Fibroblast of skin of back (primary cell): ENCODE measurements around the gene TSPAN10. TPM values are rescaled to one million over a fixed set of nuclear protein-coding genes. Genes with fewer than 3 reads are reported as not detected.
"Not testable (repeated sequence)": the region's sequence is repeated elsewhere in the genome, so short reads cannot be mapped to it uniquely, and the experiment has no call there.

Source experiments
- DNase-seq: peaks from one replicate; pipeline ENCODE4 v3.0.0-alpha.2; 2013
- polyA plus RNA-seq, 2 experiments: library from polyadenylated mRNA; unstranded; fragments of 120-200 nt; gene quantifications; one replicate each; pipeline ENCODE4 v1.2.1, GENCODE V29; 2013; ENCODE audit not compliant: insufficient read length in 2 of 2

TSPAN10 gene
- 1.1 TPM for polyA plus RNA-seq (2013, experiment 1 of 2; ENCODE audit: insufficient read length)
- 1.6 TPM for polyA plus RNA-seq (2013, experiment 2 of 2; ENCODE audit: insufficient read length)

DNA sequence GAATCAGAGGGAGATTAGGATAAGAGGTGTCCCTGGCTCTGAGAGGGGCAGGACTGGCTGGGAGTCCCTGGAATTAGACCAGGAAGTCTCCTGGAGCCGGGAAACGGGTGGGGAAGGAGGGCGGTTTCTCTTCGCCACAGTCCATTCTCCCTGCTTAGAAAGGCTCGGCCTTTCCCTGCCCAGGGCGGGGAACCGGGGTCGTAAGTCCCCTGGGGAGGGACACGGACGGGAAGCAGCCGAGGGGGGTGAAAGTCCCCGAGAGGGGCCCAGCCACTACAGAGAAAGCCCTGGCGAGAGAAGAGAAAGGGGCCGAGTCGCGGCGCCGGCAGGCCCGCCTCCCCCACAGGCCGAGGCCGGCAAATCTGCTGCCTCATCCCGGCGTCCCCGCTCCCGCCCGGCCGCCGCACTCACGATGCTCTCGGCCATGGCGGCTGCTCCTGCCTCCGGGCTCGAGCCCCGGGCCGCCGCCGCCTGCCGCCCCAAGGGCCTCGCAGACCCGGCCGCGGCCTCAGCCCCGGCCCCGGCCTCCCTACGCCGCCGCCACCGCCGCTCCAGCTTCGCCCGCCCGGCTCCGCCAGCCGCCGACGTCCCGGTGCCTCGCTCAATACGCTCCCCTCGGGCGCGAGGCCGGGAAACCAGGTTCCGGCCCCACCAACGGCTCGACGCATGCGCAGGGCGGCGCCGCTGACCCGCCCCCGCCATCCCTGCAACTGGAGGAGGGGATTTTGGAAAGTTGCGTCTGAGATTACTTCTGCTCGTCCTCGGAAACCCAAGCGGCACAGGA is at the start of gene TSPAN10, which contains the start of gene NPLOC4:
TSS of gene TSPAN10 (plus strand) at position 692 of the 784 bp plus-strand sequence. CDS start 5,217 bp downstream, outside the sequence.
TSS of gene NPLOC4 (minus strand) at position 608 of the 784 bp plus-strand sequence. CDS start at position 426, 182 bp downstream.
- peak; percentile 80 for DNase-seq

DNA sequence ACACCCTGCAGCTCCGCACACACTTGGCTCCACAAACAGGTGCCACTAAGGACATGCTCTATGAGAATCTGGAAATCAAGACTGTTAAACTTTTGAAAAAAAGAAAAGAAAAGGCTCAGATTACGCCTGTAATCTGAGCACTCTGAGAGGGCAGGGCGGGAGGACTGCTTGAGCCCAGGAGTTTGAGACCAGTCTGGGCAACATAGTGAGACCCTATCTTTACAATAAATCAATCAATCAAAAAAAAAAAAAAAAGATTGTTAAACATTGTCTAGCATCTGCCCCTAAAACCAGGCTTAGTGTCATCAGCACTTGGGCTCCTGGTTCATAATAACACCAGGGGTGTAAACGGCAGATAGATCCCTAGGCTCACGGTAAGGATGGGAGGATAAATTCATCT is 47.4 kb upstream of the TSPAN10 start:
- DNase-seq: no peak

DNA sequence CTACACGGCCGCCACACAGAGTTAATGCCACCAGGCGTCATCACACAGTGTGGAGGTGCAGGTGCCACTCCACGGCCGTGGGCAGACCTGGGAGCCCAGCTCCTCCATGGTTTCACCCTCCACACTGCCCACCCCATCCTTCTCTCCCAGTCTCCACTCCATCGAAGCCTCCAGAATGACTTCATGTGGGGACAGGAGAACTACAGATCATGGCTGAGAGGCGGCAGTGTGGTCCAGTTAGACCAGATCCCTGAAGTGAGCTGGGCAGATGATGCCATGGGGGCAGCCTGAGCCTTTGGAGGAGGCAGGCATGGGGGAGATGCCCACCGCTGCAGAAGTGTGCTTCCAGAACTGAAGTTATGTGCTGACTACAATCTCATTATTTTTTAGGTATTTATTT is 46.9 kb upstream of the TSPAN10 start:
- no peak for DNase-seq

DNA sequence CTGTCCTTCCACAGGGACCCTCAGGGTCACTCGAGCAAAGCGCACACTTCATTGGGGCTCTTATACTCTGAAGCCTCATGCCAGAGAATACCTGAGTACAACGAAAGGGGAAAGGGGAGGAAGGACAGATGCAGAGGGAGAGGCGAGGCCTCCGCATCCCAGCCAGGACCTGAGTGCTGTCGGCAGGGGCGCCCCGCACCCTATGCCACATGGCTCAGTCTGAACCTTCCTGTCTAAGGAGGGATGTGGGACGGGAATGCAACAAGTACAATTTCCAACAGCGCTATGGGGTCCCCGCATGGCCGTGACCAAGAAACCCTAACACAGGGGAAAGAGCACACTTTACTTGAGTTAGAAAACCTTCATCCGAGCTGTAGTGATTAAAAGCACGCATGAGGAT is 45.0 kb upstream of the TSPAN10 start:
- DNase-seq: no peak

DNA sequence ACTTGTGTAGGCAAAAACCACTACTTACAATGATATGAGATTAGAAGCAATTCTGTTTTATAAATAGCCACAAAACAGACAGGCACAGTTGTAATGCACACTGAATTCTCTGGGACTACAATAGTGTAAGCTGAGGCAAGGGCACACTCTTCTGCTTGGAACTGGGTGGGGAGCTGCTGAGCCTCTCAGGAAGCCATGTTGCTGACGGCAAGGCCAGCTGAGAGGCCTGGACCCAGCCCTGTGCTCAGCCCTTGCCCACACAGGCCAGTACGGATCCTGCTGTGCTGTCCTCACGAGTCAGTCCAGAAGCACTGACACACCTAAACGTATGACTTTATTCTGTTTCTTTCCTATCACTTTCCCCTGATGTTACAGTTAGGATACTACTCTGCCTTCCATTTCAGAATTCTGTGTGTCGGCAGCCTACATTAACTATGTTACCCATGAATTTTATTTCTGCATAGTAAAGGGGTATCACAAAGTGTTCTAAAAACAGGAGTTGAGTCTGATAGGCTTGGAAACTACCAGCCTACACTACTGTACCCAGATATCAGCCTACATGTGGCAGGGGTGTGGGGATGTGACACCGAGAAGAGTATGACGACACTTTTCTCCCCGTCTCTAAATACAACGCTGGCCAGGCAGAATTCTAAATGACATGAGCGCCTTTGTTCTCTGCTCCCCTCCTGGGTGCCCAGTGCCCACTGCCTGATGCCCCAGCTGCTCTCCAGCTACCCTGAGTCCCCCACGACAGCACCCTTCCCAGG is 43.7 kb upstream of the TSPAN10 start:
- DNase-seq: no peak

DNA sequence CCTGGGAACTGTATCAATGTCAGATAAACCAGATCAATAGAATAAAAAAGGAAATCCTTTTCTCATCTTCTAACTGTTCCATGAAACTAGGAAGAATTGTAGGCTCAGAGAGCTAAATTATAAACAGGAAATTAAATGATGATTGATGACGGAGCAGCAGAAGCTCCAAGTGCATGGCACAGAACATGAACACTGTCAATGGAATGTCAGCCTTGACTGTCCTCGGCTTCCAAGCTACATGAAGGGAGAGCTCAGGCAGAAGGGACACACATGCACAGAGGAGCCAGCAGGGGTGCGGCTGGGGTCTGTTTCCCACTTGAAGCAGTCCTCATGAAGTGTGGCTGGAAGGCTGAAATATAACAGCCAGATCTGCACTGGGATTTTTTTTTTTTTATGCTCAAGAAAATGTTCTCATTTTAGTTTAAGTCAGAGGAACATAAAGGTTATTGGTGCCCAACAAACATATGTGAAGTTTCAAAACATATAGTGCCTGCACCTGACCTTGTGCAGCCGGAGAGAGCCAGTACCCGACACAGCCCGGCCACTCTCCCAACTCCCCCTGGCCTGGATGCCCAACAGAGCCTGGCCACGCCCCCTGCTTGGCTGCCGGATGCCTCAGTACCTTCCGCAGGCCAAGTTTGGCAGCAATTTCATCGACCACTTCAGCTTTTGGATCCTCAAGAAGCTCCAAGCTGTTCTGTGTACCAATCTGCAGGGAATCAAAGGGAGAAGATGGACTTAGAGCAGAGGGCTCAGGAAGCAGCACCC is 37.1 kb upstream of the TSPAN10 start:
- DNase-seq: peak; percentile 84

DNA sequence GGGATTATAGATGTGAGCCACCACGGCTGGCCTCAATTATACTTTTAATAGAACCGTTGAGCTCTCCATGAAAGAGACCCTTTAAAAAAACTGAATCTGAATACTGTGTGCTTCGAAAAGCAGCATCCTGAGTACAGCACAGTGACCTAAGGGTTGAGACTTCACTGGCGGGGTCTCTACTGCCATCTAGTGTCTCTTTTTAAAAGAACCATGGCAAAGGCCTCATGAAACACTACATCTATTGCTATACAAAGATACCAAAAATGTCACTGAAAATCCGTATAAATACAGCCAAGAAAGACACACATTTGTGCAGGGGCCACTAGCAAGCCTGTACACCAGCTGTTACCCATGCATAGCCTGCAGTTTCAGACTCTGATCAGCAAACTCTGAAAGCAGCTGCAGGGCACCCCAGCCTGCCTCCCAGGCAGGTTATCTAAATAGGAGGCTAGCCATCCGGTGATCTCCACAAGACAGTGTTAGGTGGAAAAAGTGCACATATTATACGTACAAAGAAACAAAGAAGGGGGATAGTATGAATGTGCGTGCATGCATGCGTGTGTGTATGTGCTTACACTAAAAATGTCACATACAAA is 35.4 kb upstream of the TSPAN10 start:
- peak; percentile 78 for DNase-seq

DNA sequence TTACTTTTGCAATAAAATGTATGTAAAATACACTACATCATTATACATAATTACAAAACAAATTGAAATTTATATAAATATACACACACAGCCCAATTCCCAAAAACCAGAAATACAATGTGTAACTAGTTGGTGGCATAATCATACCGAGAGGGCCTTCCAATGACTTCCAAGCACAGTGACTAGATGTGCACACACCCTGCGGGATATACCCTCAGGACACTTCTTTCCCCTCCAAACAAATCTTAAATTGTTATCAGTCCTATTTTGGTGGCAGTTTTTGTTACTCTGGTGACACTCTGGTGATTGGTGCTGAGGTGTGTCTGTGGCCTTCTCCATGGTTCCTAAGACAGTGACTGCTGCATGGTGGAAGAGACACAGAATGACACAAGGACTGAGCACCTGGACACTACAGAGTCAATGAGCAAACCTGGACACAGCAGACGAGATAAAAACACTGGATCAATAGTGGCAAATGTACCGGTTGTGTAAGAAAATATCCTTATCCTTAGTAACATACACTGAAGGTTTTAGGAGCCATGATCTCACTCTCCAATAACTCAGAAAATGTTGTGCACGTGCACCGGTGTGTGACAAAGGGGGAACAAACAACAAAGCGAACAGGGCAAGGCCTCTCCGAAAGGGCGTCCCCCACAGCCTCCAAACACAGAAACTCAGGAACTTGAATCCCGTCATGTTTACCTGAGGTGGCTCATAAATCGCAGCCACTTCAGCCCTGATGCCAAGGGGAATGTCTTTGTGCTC is 33.0 kb upstream of the TSPAN10 start:
- no peak for DNase-seq

DNA sequence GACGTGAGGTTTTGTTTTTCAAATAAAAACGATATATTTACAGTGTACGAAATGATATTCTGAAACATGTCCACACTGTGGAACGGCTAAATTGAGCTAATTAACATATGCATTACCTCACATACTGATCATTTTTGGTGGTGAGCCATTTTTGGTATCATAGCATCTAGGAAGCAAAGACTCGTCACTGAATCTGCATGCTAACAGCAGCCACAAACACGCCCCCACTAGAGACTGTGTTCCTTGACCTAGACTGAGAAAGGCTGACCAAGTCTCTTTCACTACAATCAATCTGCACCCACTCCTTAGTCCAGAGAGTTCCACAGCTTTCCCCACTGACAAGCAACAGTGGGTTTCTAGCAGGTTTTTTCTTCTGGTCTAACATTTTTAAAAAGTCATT is 29.6 kb upstream of the TSPAN10 start:
- DNase-seq: no peak

DNA sequence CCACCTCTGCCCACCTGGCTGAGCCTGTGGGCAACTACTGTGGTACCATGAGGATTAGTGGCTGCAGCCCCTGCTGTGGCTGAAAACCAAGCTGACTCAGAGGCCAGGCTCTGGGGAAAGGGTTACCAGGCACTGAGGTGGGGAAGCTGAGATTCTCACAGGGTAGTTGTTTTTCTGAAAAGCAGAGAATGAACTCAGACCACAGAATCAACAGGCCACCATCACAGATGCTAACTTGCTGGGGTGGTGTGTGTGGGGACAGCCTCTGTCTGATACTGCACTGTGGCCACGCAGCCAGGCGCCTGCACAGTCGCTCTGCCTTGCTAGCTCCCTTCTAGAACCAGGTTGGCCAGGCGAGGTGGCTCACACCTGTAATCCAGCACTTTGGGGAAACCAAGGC is 28.9 kb upstream of the TSPAN10 start:
- DNase-seq: no peak

DNA sequence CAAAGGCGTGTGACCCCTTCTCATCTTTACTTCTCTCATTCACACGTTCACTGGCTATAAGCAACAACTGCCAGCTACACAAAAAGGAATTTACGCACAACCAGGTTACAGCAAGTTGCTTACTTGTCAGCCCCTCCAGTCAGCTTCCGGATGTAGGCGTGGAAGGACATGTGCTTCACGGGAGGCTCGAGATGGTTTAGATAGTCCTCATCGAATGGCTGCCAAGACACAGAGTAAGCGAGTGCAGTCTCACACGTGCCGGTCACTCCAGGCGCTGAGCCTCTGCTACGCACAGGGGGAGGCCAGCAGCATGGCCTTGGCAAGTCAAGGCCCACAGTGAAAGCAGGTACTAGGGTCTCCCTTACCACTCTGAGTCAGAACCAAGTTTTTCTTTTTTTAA is 28.4 kb upstream of the TSPAN10 start:
- DNase-seq: no peak

DNA sequence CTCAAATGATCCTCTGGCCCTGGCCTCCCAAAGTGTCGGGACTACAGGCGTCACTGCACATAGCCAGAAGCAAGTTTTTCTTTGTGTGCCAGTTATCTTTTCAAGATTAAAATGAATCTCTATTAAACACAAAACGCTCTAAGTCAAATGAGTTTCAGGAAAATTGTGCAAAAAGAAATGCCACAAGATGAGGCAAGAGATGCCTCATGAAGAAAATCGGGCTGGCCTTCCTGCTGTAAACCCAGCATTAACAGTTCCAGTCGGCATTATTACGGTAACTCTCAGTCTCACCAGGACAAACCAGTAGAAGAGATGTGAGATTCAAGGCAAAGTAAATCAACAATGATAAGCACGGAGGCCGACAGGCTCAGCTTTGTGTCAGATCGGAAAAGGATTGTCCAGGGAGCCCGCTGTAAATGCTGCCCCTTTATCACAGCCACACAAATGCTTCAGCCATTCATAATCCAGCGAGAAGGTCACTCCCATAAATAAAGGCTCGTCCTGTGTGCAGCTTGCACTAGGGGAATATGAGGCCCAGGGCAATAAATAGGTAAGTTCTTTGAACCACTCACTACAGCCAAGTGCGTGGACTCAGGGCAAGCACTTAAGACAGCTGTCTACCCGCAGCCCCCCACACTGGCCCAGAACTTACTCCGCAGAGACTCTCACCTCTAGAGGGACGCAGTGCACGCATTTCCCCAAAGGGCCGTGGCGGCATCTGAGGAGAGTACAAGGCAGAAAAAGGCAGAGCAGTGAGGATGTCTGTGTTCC is 27.3 kb upstream of the TSPAN10 start:
- no peak for DNase-seq

DNA sequence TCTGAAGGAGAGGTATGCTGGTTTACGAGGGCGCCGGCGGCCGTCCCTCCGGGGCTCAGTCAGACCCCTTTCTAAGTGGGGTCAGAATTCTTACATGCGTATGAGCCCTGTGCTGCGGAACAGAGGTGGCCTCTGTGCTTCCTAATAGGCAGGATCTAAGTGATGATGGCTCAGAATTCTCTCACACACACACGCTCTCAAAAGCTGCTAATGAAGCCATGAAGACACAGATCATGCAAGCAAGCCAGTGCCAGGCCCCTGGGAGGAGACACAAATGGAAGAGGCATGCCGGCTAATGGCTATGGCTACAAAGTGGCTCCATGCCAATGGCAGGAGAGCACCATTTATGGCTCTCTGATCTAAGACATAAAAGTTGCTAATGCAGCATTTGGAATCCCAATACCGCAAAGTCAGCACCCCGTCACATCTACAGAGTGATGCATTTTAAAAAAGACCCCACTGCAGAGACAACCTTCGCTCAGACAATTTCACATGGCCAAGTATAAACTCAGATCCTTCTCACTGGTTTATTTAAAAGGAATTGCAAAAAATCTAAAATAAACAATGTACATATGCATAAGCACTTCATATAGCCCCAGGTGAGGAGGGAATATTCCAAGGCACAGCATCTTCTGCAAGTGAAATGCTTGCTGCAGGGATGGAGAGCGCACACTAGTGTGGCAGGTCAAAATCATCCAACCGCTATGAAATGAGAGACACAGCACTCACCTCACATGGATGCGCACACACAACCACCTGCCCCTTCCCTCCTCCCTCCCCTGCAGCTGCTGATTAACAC is 24.6 kb upstream of the TSPAN10 start:
- DNase-seq: no peak

DNA sequence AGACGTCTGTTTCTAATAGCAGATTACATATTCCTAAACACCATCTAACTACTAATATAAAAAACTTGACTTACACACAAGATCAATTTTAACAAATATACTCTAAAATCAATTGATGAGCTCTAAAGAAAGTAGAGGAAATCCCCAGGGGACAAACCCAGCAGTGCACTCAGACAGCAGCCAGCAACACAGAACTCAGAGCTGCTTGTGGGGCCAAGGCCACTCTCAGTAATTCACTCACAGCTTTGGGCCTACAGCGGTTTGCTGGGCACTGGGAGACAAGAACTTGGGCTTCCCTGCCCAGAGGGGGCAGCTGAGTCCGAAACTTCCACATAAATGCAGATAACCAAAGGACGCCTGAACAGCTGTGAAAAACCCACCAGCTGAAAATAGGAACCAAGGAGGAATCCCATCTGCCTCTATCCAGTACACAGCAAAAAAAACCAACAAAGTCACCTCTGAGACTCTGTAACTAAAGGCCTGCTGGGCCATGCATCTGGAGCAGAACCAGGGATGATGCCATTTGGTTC is 21.5 kb upstream of the TSPAN10 start:
- DNase-seq: no peak

DNA sequence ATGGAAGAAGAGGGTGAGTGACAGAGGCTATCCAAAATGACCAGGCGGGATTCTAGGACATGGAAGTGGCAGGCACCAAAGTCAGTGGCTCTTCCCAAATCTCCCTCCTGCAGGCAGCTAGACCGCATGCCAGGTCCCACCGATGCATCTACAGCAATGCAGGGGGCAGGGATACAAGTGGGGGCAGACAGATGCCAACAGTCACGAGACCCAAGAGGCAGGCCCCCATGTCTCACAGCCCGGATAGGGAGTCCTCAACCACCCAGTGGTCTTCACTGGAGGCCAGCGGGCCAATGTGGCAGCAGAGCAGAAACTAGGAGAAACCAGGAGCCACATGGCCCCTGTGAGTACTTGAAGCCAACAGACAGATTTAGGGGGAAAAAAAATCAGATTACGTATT is 20.1 kb upstream of the TSPAN10 start:
- no peak for DNase-seq

DNA sequence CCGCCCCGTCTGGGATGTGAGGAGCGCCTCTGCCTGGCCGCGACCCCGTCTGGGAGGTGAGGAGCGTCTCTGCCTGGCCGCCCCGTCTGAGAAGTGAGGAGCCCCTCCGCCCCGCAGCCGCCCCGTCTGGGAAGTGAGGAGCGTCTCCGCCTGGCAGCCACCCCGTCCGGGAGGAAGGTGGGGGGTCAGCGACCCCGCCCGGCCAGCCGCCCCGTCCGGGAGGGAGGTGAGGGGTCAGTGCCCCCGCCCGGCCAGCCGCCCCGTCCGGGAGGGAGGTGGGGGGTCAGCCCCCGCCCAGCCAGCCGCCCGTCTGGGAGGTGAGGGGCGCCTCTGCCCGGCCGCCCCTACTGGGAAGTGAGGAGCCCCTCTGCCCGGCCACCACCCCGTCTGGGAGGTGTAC is 18.7 kb upstream of the TSPAN10 start:
- DNase-seq: not testable (repeated sequence)

DNA sequence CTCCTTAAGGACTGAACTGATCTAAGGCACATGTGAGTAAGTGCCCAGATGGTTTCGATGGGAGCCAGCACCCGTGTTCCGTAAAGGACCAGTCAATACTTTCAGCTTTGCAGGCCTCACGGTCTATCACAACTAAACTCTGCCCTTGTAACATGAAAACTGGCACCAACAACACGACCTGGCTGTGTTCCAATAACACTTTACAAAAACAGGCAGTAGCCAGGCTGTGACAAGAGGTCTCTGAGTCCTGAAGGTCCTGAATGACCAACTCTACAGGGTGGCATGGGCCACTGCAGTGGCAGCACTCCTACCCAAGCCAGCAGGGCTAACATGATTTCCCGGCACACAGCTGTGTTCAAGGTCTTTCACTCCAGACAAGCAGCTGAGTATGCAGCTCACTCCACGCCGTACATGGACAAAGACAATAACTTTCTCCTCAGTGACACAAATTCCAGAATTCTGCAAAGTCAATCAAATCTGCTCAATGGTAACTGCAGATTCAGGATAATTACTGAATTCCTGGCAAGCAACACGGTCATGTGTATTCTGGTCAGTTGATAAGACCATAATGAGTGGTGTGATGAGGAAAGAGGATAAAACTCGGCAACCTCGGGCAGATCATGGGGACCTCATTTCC is 15.4 kb upstream of the TSPAN10 start:
- no peak for DNase-seq

DNA sequence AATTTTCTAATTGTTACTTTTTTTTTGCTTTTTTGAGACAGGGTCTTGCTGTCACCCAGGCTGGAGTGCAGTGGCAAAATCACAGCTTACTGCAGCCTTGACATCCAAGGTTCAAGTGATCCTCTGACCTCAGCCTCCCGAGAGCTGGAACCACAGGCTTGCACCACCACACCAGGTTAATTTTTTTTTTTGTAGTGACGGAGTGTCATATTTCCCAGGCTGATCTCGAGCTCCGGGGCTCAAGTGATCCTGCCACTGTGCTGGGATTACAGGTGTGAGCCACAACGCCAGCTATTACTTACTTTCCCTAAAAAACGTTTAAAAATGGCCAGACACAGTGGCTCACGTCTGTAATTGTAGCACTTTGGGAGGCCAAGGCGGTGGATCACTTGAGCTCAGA is 6.7 kb upstream of the TSPAN10 start:
- no peak for DNase-seq

DNA sequence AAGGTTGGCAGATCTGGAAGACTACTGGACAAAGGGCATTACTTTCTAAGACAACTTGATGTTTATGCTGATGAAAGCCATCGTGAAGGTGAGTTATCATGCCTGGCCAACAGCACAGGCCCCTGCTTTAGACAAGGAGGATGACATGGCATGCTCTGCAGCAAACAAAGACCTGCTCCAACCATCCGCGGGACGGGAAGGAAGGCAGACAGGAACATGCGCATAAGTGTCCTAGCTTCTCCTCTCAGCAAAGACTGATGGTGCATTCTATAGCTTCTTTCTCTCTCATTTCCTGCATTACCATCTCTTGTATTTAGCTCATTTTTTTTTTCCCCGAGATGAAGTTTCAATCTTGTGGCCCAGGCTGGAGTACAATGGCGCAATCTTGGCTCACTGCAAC is 5.5 kb upstream of the TSPAN10 start:
- DNase-seq: no peak
